KMS-11 (cell line): Measurements from ENCODE around the gene NINL.
"Not testable (repeated sequence)": the region's sequence is repeated elsewhere in the genome, so short reads cannot be mapped to it uniquely, and the experiment has no call there.

Experiments used
- H2AFZ ChIP-seq: fragments of 200-600 bp; sonication (generic); 2 replicates; pipeline ENCODE4 v1.6.1; 2016; ENCODE audit warnings: antibody characterized with exemption, mixed run types, low read depth
- H3K27ac ChIP-seq: fragments of 200-600 bp; sonication (generic); 2 replicates; pipeline ENCODE4 v1.6.1; 2016; ENCODE audit warnings: mild to moderate bottlenecking, mixed run types
- H3K27me3 ChIP-seq: fragments of 200-600 bp; sonication (generic); 2 replicates; pipeline ENCODE4 v1.6.1; 2017; ENCODE audit warnings: mild to moderate bottlenecking, low read depth, mixed run types, moderate library complexity; ENCODE audit not compliant: insufficient read depth
- H3K36me3 ChIP-seq: fragments of 200-600 bp; sonication (generic); 2 replicates; pipeline ENCODE4 v1.6.1; 2017; ENCODE audit warnings: mild to moderate bottlenecking, mixed run types; ENCODE audit not compliant: insufficient read depth
- H3K4me1 ChIP-seq: fragments of 200-600 bp; sonication (generic); 2 replicates; pipeline ENCODE4 v1.6.1; 2016; ENCODE audit warnings: mild to moderate bottlenecking, low read depth, mixed run types; ENCODE audit not compliant: poor library complexity, severe bottlenecking
- H3K4me2 ChIP-seq: fragments of 200-600 bp; sonication (generic); 2 replicates; pipeline ENCODE4 v1.7.0; 2016; ENCODE audit warnings: mild to moderate bottlenecking, mixed run types
- H3K4me3 ChIP-seq: fragments of 200-600 bp; sonication (generic); IDR thresholded peaks from 2 replicates; pipeline ENCODE4 v1.6.1; 2017; ENCODE audit warnings: low read depth, low read length, mixed read lengths; ENCODE audit not compliant: insufficient read depth
- H3K79me2 ChIP-seq: fragments of 200-600 bp; sonication (generic); 2 replicates; pipeline ENCODE4 v1.6.1; 2016; ENCODE audit warnings: low read depth, mixed run types; ENCODE audit not compliant: insufficient read depth
- H3K9ac ChIP-seq: fragments of 200-600 bp; sonication (generic); 2 replicates; pipeline ENCODE4 v1.6.1; 2016; ENCODE audit warnings: mild to moderate bottlenecking, mixed run types
- H4K20me1 ChIP-seq: fragments of 200-600 bp; sonication (generic); 2 replicates; pipeline ENCODE4 v1.6.1; 2016; ENCODE audit warnings: mild to moderate bottlenecking, mixed run types; ENCODE audit not compliant: insufficient read depth
- CTCF ChIP-seq: fragments of 200-600 bp; sonication (generic); conservative IDR thresholded peaks from 2 replicates; pipeline ENCODE4 v1.6.1; 2017; ENCODE audit warnings: low read depth, mild to moderate bottlenecking, antibody characterized with exemption, low read length, moderate library complexity, mixed read lengths

NINL gene

GRCh38 chr20:25476106-25477013 is 109.0 kb downstream of the NINL start:
- TF ChIP-seq CTCF: no peak
- H4K20me1 ChIP-seq: no peaks in the 10 kb centered on the region
- no peak overlapping the region for H3K9ac ChIP-seq
- no peaks in the 10 kb centered on the region for H3K4me1 ChIP-seq
- no peaks in the 10 kb centered on the region for H3K36me3 ChIP-seq
- H3K79me2 ChIP-seq: no peaks in the 10 kb centered on the region
- no peaks in the 10 kb centered on the region; the same call in 1 of the 2 replicates for H3K27me3 ChIP-seq
- H3K27ac ChIP-seq: no peak overlapping the region
- H3K4me3 ChIP-seq: no peak overlapping the region
- H3K4me2 ChIP-seq: no peak overlapping the region
- no peak overlapping the region for H2AFZ ChIP-seq

GRCh38 chr20:25473297-25473696 is 112.0 kb downstream of the NINL start:
- not testable (repeated sequence) for H3K79me2 ChIP-seq, H3K9ac ChIP-seq, H3K27me3 ChIP-seq, H3K4me3 ChIP-seq, H4K20me1 ChIP-seq, H3K4me2 ChIP-seq, H3K27ac ChIP-seq, H2AFZ ChIP-seq, H3K4me1 ChIP-seq, H3K36me3 ChIP-seq

- H3K27me3 ChIP-seq: no peaks in the 10 kb centered on the region; the same call in 1 of the 2 replicates
- H3K4me2 ChIP-seq: no peak overlapping the region
- no peak overlapping the region for H3K4me3 ChIP-seq
- no peak overlapping the region for H3K9ac ChIP-seq
- no peak for TF ChIP-seq CTCF
- no peaks in the 10 kb centered on the region for H4K20me1 ChIP-seq
- no peaks in the 10 kb centered on the region for H3K79me2 ChIP-seq
- no peak overlapping the region for H2AFZ ChIP-seq
- no peak overlapping the region for H3K27ac ChIP-seq
- no peaks in the 10 kb centered on the region for H3K4me1 ChIP-seq
- no peaks in the 10 kb centered on the region for H3K36me3 ChIP-seq
Measured at GRCh38 chr20:25471020-25471419, 114.3 kb downstream of the NINL start.

- H3K27ac ChIP-seq: no peak overlapping the region
- H3K4me1 ChIP-seq: no peaks in the 10 kb centered on the region
- H4K20me1 ChIP-seq: no peaks in the 10 kb centered on the region
- H2AFZ ChIP-seq: no peak overlapping the region
- H3K4me3 ChIP-seq: no peak overlapping the region
- no peak overlapping the region for H3K4me2 ChIP-seq
- H3K27me3 ChIP-seq: no peaks in the 10 kb centered on the region
- no peaks in the 10 kb centered on the region for H3K36me3 ChIP-seq
- H3K9ac ChIP-seq: no peak overlapping the region
- no peak for TF ChIP-seq CTCF
- no peaks in the 10 kb centered on the region for H3K79me2 ChIP-seq
Measured at GRCh38 chr20:25470045-25470444, 115.3 kb downstream of the NINL start.

GRCh38 chr20:25469558-25469957 is 115.8 kb downstream of the NINL start:
- H3K4me3 ChIP-seq: no peak overlapping the region
- no peaks in the 10 kb centered on the region for H3K79me2 ChIP-seq
- no peak for TF ChIP-seq CTCF
- no peak overlapping the region for H3K27ac ChIP-seq
- no peaks in the 10 kb centered on the region for H3K4me1 ChIP-seq
- no peaks in the 10 kb centered on the region for H3K27me3 ChIP-seq
- H3K9ac ChIP-seq: no peak overlapping the region
- no peak overlapping the region for H2AFZ ChIP-seq
- H3K4me2 ChIP-seq: no peak overlapping the region
- H4K20me1 ChIP-seq: no peaks in the 10 kb centered on the region
- no peaks in the 10 kb centered on the region for H3K36me3 ChIP-seq
